Astrocyte (in vitro differentiated cells and primary cell): ENCODE results near the gene PEAK3.

ENCODE experiments used
- CTCF ChIP-seq: IDR thresholded peaks from 2 replicates; pipeline ENCODE4 v1.5.1; 2011; ENCODE audit warnings: low read depth, mild to moderate bottlenecking, inconsistent platforms, low read length, moderate library complexity; ENCODE audit not compliant: insufficient read depth
- EZH2 ChIP-seq: IDR thresholded peaks from 2 replicates; pipeline ENCODE4 v1.6.1; 2012; ENCODE audit warnings: mild to moderate bottlenecking, low read length, inconsistent platforms; ENCODE audit not compliant: insufficient read depth

GRCh38 chr19:2253106-2254063 lies 28.6 kb downstream of the PEAK3 start:
- TF ChIP-seq CTCF (no peak), EZH2 (peak; percentile 69)
